ENCODE measurements around the gene STAU1.

DNA sequence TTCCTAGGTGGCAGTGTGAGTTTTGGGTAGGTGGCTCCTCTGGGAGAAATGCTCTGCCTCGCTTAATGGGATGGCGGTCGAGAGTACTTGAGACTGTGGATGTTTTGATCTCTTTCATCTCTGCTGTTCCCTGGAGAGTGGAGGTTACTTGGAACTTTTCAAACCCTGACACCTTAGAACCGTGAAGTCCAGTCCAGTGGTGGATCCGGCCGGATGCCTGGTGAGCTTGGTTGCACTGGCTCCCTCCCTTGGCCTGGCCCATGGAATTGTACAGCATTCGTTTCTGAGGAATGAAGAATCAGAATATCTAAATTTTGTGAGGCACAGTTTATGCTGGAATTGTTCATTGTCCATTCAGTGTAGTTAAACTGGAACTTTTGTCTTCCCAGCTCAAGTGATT, 91.0 kb downstream of the STAU1 start:
- TF ChIP-seq, protein P1, sequence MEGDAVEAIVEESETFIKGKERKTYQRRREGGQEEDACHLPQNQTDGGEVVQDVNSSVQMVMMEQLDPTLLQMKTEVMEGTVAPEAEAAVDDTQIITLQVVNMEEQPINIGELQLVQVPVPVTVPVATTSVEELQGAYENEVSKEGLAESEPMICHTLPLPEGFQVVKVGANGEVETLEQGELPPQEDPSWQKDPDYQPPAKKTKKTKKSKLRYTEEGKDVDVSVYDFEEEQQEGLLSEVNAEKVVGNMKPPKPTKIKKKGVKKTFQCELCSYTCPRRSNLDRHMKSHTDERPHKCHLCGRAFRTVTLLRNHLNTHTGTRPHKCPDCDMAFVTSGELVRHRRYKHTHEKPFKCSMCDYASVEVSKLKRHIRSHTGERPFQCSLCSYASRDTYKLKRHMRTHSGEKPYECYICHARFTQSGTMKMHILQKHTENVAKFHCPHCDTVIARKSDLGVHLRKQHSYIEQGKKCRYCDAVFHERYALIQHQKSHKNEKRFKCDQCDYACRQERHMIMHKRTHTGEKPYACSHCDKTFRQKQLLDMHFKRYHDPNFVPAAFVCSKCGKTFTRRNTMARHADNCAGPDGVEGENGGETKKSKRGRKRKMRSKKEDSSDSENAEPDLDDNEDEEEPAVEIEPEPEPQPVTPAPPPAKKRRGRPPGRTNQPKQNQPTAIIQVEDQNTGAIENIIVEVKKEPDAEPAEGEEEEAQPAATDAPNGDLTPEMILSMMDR (IDR thresholded peaks at IDR 0.05): no peak
- no peak for TF ChIP-seq POLR2A (IDR thresholded peaks at IDR 0.05)
